HG02938 (cell line): ENCODE measurements around the gene IQGAP1.

ENCODE experiments used
- ATAC-seq: cut with Tn5 transposase; IDR thresholded peaks from one replicate; pipeline ENCODE4 v1.9.1; 2021; ENCODE audit warnings: mild to moderate bottlenecking, moderate library complexity; ENCODE audit not compliant: unreplicated experiment

The IQGAP1 gene

GRCh38 chr15:90437516-90437915 lies 49.5 kb downstream of the IQGAP1 start:
- no peak for ATAC-seq

DNA sequence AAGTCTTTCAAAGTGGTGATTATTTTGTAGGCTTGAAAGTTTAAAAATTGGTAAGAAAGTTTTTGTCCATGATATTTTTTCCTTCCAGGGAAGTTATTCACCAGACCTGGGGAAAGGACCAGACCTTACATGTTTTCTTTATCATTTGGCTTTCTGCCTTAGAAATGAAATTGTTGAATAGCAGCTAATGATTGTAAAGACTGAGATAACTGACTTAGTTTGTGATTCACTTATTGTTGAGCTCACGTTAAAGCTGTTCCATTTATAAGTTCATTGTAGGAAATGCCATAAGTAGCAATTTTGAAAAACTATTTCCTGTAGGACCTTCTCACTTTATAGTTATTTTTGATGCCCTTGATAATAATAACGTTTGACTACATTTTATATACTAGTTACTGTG lies 51.9 kb downstream of the IQGAP1 start:
- ATAC-seq: no peak

- no peak for ATAC-seq
Observed at GRCh38 chr15:90441027-90441426, 53.0 kb downstream of the IQGAP1 start.

GRCh38 chr15:90442423-90442822 lies 54.4 kb downstream of the IQGAP1 start:
- ATAC-seq: no peak

- no peak for ATAC-seq
Observed at GRCh38 chr15:90449206-90449735, 61.2 kb downstream of the IQGAP1 start.

- no peak for ATAC-seq
Observed at GRCh38 chr15:90451053-90451850, 63.2 kb downstream of the IQGAP1 start.

DNA sequence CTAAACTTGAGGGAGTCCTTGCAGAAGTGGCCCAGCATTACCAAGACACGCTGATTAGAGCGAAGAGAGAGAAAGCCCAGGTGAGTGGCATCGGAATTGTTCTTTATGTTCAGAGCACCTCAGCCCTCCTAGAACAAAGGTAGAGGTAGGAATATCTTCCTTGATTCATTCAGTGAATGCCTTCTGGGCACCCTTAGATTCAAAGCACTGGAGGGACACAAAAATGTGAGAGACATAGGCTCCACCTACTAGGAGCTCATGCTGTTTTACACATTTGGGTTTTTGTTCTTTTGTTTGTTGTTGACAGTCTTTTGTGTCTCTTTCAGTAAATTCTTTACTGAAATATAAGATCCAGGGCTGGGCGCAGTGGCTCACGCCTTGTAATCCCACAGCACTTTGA lies 68.2 kb downstream of the IQGAP1 start:
- no peak for ATAC-seq

GRCh38 chr15:90458061-90458460 lies 70.0 kb downstream of the IQGAP1 start:
- ATAC-seq: no peak

- no peak for ATAC-seq
Observed at GRCh38 chr15:90459368-90459767, 71.3 kb downstream of the IQGAP1 start.

GRCh38 chr15:90460142-90460824 lies 72.2 kb downstream of the IQGAP1 start:
- ATAC-seq: no peak

DNA sequence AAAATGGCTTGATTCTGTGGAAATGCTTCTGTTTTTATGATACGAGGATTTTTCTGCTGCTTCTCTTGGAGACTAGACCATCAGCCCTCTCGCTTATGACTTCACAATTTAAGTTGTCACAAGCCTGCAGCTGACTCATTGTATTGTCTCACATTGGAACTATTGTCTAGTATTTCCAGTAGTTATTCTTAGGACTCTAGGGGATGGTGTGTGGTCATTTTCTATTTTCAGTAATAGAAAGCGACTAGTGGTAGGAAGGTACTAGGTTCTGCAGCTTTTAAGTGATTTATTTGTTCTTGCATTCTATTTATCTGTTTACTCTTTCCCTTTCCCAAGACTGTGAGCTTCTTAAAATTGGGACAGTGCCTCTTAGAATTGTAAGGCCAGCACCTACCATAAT lies 75.3 kb downstream of the IQGAP1 start:
- no peak for ATAC-seq

DNA sequence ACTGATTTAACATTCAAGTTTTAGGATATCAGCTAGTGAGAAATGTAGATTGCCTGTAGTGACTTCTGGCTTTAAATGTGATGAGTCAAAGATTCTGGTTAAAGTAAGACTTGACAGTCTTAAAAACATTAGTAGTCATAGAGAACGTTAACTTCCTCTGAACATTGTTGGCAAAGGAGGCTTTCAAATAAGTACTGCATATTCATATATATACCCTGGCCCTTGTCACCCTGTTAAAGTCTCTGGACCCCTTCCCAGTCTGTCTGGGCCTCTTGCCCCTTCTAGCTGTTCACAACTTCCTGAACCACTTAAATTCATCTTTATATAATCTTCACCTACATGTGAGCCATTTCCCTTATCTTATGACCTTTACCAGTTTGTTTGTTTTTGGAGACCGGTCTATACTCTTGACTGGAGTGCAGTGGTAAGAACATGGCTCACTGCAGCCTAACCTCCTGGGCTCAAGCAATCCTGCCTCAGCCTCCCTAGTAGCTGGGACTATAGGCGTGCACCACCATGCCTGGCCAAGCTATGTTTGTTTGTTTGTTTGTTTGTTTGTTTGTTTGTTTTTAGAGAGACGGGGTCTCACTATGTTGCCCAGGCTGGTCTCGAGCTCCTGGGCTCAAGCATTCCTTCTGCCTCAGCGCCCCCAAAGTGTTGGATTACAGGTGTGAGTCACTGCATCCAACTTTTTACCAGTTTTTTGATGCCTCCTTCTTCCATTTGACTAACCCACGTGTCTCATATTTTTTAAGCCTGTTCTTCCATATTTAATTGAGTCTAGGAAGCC lies 77.3 kb downstream of the IQGAP1 start:
- no peak for ATAC-seq

GRCh38 chr15:90465930-90466567 lies 78.0 kb downstream of the IQGAP1 start:
- no peak for ATAC-seq

GRCh38 chr15:90469723-90470122 lies 81.7 kb downstream of the IQGAP1 start:
- no peak for ATAC-seq

- ATAC-seq: no peak
Observed at GRCh38 chr15:90470453-90470852, 82.4 kb downstream of the IQGAP1 start.

DNA sequence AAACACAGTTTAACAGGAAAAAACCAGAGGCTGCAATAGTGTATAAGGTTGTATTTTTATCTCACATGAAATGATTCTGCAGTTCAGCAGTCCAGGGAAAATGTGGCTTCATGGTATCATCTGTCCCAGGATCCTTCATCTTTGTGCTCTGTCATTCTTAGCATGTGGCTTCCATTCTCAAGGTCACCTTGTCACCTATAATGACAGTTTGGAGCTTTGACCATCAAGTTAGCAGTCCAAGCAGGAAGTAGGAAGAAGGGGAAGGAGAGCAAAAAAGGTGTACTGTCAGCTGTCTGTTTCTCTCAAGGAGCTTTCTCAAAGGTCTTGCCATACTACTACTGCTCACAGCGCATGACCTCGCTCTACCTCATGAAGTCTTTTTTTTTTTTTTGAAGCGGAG lies 83.1 kb downstream of the IQGAP1 start:
- ATAC-seq: no peak

DNA sequence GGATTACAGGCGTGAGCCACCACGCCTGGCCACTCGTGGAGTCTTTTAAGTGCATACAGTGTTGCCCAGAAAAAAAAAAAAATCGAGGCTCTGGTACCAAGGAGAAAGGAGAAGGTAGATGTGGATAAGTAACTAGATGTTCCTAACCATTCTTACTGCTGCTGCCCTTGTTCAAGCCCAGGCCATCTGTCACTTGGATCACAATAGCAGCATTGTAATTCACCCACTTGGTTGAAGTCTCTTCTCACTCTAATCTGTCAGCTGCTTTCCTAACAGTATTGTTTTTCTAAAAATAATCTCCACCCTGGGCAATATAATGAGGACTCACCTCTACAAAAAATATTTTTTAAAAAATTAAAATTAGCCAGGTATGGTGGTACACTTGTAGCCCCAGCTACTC lies 83.7 kb downstream of the IQGAP1 start:
- no peak for ATAC-seq

GRCh38 chr15:90478846-90479481 lies 90.9 kb downstream of the IQGAP1 start:
- ATAC-seq: no peak

GRCh38 chr15:90479656-90480055 lies 91.6 kb downstream of the IQGAP1 start:
- ATAC-seq: no peak

- ATAC-seq: no peak
Observed at GRCh38 chr15:90481023-90481422, 93.0 kb downstream of the IQGAP1 start.
